ENCODE results near the gene FSTL4.

DNA sequence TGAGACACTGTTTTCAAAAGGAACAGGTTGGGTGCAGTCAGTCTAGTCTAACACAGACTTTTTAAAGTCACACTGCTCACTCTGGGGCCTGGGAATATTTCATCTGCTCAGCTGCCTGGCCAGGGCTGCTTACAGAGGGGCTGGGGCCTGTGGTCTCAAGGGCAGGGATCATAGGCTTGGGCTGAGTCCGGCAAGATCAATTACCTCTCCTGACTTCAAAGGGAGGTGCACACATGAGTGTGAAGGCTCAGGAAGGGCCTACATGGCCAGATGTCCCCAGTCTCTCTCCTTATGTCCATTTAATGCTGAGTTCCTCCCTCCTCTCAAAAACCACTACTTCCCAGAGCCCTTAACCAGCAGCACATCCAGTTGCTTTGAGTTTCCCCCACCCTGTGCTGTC lies 313.3 kb downstream of the FSTL4 start:
- TF ChIP-seq, protein P1, sequence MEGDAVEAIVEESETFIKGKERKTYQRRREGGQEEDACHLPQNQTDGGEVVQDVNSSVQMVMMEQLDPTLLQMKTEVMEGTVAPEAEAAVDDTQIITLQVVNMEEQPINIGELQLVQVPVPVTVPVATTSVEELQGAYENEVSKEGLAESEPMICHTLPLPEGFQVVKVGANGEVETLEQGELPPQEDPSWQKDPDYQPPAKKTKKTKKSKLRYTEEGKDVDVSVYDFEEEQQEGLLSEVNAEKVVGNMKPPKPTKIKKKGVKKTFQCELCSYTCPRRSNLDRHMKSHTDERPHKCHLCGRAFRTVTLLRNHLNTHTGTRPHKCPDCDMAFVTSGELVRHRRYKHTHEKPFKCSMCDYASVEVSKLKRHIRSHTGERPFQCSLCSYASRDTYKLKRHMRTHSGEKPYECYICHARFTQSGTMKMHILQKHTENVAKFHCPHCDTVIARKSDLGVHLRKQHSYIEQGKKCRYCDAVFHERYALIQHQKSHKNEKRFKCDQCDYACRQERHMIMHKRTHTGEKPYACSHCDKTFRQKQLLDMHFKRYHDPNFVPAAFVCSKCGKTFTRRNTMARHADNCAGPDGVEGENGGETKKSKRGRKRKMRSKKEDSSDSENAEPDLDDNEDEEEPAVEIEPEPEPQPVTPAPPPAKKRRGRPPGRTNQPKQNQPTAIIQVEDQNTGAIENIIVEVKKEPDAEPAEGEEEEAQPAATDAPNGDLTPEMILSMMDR (IDR thresholded peaks at IDR 0.05), result no peak
- TF ChIP-seq POLR2A (IDR thresholded peaks at IDR 0.05; ENCODE audit: low read depth) (no peak), EP300 (IDR thresholded peaks at IDR 0.05) (no peak)
